ENCODE measurements around the gene PPP1R26.

The PPP1R26 gene

GRCh38 chr9:135490166-135490870 lies 10.7 kb downstream of the PPP1R26 start:
- no peak for DNase-seq

DNA sequence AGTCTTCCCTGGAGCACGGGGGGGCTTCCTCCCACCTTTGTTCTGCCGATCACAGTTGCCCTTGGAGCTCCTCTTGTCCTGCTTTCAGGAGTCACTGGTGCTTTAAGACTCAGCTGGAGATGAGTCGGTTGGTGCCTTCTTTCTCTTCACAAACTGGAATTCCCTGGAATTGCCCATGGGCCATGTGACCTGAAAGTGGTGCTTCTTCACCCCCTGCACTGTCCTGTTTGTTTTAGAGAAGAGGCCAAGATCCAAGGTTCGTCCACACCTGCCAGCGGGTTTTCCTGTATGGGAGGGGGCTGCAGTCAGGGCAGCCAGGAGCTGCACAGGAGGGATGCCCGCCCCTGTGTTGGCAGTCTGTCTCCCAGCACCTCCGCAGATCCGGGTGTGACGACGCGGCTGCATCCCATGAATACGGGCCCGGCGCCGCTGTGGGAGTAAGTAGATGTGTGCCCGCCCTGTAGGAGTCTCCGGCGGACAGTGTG lies 11.4 kb downstream of the PPP1R26 start:
- peak; percentile 53 for DNase-seq

- DNase-seq, result peak; percentile 50
These were observed 12.2 kb downstream of the PPP1R26 start for GRCh38 chr9:135491764-135492163.

DNA sequence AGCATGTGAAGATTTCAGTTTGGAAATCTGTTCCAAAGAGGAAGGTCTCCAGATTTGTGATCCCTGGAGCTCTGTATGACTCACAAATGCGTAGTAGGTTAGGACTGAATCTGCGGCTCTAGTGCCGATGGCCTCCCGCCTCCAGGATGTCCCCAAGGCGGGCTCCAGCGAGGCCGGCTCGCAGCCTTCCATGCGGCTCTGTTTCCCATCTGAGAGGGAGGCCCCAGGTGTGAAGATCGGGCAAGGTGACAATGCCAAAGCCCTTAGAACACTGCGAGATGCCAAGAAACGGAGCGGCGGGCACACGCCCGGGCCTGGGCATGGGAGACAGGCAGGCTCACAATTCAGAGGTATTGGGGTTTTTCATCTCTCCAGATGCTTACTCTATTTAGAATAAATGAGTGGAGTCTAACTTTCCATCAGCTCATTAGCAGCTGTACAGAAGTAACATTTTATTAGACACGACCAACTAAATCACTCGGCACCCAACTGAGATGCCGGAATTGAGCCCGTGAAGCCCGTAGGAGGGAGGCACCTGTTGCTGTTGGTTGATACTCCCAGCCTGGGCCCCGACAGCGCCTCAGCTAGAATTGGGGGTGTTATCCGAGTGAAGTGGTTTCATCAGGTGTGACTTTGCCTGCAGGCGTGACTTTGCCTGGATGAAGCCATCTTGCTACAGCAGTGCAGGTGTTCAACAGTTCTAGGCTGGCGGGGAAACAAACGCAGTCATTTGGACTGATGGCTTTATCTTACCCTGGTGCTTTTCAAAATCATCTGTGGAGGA lies 13.5 kb downstream of the PPP1R26 start:
- no peak for DNase-seq

GRCh38 chr9:135494791-135495559 lies 15.4 kb downstream of the PPP1R26 start:
- no peak for DNase-seq

DNA sequence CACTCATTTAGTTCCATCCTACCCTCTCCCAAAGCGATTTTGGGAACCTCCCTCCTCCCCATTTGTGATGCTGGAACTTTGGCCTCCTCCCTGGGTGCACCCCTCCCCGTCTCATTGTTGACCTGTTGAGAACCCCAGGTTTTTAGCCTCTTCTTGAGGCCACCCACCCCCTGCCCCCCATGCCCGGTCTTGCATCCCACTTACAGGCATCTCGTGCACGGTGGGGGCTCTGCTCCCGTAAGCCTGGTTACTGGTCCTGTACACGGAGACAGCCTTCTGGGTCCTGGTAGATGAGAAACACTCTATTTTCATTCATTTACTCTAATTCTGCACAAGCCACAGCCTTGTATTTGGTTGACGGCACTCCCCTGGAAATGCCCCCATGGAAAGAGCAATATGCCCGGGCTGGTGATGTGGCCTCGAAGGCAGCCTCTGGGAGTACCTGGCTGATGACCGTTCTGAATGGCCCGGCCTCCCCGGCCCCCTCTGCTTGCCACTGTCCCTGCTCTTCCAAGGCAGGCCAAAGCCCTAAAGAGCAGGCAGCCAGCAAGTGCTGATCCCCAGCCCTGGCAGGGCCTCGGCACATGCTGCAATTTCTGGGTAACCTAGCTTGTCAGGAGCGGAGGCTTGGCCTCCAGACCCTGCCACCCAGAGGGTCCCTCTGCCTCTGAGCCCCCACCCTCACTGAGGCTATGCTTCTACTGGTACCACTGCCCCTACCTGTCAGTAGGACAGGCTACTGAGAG lies 19.0 kb downstream of the PPP1R26 start:
- no peak for DNase-seq

GRCh38 chr9:135499326-135500070 lies 19.9 kb downstream of the PPP1R26 start:
- peak; percentile 89 for DNase-seq

DNA sequence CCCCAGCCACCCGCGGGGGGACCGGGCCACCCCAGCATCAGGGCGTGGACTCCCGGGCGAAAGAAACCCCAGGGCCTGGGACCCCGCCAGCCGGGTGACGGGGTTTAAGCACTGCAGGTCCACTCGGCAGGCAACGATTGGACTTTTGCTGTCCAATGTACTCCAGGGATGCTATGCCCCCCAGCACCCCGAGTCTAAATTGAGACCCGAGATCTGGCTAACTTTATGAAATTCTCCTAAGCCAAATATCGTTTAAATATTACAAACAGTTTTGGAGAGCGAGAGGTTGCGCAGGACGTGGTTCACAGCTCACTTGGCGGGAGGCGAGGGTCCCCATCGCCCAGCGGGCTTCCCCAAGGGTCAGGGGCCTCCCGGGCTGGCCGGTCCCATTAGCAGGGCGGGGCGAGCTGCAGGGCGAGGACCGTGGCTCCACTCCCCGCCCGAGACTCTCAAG lies 20.5 kb downstream of the PPP1R26 start:
- no peak for DNase-seq

GRCh38 chr9:135500525-135501260 lies 21.1 kb downstream of the PPP1R26 start, which contains the start of gene MRPS2:
TSS of gene MRPS2 (plus strand) at chr9:135500682. CDS start at chr9:135500711, 29 bp downstream.
- peak; percentile 80 for DNase-seq

- DNase-seq, result no peak
These were observed 21.9 kb downstream of the PPP1R26 start for GRCh38 chr9:135501261-135502167.

DNA sequence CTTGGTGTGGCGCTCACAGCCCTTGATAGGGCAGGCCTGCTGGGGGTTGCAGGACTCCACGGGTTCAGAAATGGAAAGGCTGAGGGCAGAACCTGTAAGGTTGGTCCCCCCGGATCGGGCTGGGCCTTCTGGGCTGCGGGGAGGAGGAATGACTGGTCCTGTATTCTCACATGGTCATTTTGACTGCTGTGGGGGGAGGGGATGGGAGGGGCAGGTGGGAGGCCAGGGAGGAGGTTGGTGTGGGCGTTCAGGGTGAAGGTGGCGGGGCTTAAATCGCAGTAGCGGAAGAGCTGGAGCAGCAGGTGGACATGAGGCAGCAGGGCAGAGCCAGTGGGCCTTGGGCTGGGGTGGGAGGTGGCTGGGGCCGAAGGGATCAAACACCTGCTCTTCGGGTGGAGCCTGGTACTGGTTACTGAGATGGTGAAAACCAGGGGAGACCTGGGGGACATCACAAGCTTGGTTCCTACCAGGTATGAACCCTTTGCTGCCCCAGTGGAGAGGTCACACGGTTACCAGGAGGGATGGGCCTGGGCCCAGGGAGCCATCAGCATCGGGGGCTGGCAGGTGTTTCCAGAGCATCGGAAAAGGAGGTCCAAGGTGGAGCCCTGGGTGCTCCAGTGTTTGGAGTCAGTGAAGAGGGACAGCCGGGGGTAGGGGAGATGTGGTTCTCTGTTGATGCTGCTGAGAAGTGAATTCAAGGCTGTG lies 22.7 kb downstream of the PPP1R26 start:
- no peak for DNase-seq

DNA sequence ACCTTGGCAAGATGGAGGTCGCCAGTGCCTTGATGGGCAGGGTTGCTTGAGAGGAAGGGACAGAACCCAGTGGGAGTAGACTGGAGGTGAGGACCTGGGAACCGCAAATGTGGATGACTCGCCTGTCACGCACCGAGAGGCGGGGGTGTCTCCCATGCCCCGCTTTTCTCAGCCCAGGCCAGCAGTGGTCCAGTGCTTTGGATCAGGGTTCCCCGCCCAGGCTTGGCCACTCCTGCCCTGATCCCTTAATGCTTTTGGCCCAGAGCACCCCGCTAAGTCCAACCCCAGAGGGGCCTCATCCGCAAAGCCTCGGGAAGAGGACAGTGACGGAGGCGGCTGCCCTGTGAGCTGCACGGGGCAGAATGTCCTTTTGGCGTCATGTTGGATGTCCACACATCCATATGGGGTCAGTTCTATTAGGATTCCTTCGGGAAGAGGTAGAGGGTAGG lies 23.3 kb downstream of the PPP1R26 start:
- no peak for DNase-seq

GRCh38 chr9:135503371-135504261 lies 24.0 kb downstream of the PPP1R26 start:
- no peak for DNase-seq

- DNase-seq, result peak; percentile 6
These were observed 25.0 kb downstream of the PPP1R26 start for GRCh38 chr9:135504262-135505243.

DNA sequence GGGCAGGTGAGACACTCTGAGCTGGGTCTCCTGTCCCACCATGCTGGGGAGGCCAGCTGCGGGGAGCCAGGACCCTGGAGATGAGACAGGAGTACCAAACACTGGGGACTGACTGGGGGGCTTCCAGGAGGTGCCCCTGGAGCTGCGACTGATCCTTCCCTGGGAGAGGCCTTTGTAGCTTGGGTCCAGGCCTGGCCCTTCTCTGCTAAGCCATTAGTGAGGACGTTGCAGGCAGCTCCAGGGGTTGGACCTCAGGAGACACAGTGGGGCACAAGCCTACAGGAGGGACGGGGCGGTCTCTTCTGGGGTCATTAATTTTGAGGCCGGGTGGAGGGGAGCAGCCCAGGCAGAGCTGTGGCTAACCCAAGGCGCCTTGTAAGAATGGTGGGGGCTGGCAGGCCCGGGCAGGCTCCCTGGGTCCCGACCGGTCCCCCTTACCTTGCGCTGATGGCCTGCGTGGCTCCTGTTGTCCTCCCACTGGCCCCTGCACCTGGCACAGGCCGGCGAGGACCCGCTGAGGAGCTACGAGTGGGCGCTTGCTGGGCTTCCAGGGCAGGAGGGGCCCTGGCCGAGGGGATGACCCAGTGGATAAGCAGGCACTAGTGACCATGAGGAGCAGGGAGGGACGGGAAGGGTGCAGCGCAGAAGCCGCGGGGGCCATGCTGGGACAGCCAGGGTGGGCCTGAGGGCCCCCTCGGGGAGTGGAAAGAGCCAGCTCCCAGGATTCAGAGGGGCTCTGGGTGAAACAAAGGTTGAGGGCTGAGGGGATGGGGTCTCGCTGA lies 26.0 kb downstream of the PPP1R26 start:
- DNase-seq, result no peak

Data from NCI-H146 (cell line).